HL-60 (cell line): Measurements from ENCODE around the gene NSUN2.

Source experiments
- DNase-seq, 2 experiments: peaks; one replicate each; pipeline ENCODE4 v3.0.0-alpha.2; 2010 to 2020; ENCODE audit warnings: low read depth in 1 of 2, low spot score in 1 of 2
- H3K27ac ChIP-seq: fragments of 250-450 bp; sonication (Bioruptor Pico); replicated peaks from 2 replicates; pipeline ENCODE4 v1.5.1; 2020; ENCODE audit warnings: mild to moderate bottlenecking, moderate library complexity
- H3K27me3 ChIP-seq: fragments of 250-450 bp; sonication (Bioruptor Pico); 2 replicates; pipeline ENCODE4 v1.5.1; 2021; ENCODE audit warnings: mild to moderate bottlenecking, moderate library complexity; ENCODE audit not compliant: insufficient read depth, poor library complexity, severe bottlenecking
- H3K4me3 ChIP-seq: replicated peaks from 2 replicates; pipeline ENCODE4 v1.5.1; 2011; ENCODE audit warnings: mild to moderate bottlenecking, control low read depth, low read length; ENCODE audit not compliant: insufficient read depth
- GABPA ChIP-seq: IDR thresholded peaks from 2 replicates; pipeline ENCODE4 v1.6.1; 2012; ENCODE audit warnings: low read depth
- POLR2AphosphoS5 ChIP-seq: IDR thresholded peaks from 2 replicates; pipeline ENCODE4 v1.6.1; 2012; ENCODE audit warnings: low read depth
- SPI1 ChIP-seq: IDR thresholded peaks from 2 replicates; pipeline ENCODE4 v1.6.1; 2012; ENCODE audit warnings: low read depth, mild to moderate bottlenecking, borderline replicate concordance
- TF ChIP-seq, protein P1 (sequence below): IDR thresholded peaks from 2 replicates; pipeline ENCODE4 v1.6.1; 2012; ENCODE audit warnings: low read depth; ENCODE audit not compliant: insufficient replicate concordance
- TF ChIP-seq, protein P2 (sequence below): IDR thresholded peaks from one replicate; pipeline ENCODE4 v1.5.1; 2011; ENCODE audit warnings: low read length, control low read depth, inconsistent platforms; ENCODE audit not compliant: insufficient read depth

NSUN2 gene

DNA sequence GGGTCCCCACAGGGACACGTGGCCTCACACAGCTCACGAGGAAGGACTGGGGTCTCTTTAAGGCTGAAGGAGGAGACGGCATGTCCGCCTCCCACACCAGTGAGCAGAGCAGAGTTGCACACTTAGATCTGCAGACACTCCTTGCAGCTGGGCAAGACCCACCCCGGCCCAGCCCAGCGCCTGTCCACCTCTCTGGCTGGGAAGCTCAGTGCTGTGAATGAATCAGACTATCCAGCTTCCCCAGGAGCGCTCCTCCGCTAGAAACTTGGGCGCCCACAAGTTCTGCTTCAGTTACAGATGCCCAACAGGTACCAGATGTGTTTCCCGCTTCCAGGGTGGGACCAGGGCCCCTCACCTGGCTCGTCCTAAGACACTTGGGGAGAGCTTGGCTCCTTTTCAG is 78.9 kb downstream of the NSUN2 start:
- DNase-seq: no peak
- Histone ChIP-seq H3K27ac (no peak overlapping the region), H3K27me3 (no peaks in the 10 kb centered on the region), H3K4me3 (no peak overlapping the region)
- TF ChIP-seq SPI1 (no peak), POLR2AphosphoS5 (no peak), GABPA (no peak)
- TF ChIP-seq, protein P1, sequence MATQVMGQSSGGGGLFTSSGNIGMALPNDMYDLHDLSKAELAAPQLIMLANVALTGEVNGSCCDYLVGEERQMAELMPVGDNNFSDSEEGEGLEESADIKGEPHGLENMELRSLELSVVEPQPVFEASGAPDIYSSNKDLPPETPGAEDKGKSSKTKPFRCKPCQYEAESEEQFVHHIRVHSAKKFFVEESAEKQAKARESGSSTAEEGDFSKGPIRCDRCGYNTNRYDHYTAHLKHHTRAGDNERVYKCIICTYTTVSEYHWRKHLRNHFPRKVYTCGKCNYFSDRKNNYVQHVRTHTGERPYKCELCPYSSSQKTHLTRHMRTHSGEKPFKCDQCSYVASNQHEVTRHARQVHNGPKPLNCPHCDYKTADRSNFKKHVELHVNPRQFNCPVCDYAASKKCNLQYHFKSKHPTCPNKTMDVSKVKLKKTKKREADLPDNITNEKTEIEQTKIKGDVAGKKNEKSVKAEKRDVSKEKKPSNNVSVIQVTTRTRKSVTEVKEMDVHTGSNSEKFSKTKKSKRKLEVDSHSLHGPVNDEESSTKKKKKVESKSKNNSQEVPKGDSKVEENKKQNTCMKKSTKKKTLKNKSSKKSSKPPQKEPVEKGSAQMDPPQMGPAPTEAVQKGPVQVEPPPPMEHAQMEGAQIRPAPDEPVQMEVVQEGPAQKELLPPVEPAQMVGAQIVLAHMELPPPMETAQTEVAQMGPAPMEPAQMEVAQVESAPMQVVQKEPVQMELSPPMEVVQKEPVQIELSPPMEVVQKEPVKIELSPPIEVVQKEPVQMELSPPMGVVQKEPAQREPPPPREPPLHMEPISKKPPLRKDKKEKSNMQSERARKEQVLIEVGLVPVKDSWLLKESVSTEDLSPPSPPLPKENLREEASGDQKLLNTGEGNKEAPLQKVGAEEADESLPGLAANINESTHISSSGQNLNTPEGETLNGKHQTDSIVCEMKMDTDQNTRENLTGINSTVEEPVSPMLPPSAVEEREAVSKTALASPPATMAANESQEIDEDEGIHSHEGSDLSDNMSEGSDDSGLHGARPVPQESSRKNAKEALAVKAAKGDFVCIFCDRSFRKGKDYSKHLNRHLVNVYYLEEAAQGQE: no peak
- TF ChIP-seq, protein P2, sequence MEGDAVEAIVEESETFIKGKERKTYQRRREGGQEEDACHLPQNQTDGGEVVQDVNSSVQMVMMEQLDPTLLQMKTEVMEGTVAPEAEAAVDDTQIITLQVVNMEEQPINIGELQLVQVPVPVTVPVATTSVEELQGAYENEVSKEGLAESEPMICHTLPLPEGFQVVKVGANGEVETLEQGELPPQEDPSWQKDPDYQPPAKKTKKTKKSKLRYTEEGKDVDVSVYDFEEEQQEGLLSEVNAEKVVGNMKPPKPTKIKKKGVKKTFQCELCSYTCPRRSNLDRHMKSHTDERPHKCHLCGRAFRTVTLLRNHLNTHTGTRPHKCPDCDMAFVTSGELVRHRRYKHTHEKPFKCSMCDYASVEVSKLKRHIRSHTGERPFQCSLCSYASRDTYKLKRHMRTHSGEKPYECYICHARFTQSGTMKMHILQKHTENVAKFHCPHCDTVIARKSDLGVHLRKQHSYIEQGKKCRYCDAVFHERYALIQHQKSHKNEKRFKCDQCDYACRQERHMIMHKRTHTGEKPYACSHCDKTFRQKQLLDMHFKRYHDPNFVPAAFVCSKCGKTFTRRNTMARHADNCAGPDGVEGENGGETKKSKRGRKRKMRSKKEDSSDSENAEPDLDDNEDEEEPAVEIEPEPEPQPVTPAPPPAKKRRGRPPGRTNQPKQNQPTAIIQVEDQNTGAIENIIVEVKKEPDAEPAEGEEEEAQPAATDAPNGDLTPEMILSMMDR: no peak

DNA sequence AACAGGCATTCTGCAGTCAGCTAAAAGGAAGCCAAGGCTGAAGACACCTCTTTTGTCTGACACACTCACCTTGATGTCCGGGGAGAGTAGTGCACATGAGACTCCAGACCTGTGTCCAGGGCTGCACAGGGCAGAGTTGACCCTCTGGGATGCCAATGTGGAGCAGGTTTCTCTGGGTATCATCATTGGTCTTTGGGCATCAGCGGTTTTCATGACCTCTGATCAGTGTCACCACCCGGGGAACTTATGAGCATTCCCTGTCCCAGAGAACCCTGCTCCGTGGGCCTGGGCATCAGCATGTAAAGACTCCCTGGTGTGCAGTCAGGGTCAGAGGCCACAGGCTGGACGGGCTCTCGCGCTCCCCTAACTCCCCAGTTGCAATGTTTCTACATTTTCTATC is 80.2 kb downstream of the NSUN2 start:
- no peak overlapping the region for H3K4me3 ChIP-seq
- H3K27me3 ChIP-seq: no peaks in the 10 kb centered on the region
- no peak overlapping the region for H3K27ac ChIP-seq
- TF ChIP-seq GABPA (no peak), POLR2AphosphoS5 (no peak)
- TF ChIP-seq, protein P2: no peak
- DNase-seq: no peak

DNA sequence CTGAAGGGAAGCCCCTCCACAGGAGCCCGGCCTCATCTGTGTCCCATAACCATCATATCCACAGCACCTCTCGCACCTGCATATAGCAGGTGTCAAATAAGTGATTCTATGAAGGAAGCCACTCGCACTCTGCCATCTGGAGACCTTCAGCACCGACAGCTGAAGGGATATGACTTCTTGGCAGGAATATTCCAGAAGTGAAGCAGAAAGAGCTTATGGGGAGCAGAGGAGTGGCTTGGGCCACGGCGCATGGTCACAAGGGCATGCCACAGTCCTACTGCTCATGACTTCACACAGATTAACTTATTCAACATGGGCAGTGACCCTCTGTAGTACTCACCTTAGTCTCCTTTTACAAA is 80.9 kb downstream of the NSUN2 start:
- no peak overlapping the region for H3K27ac ChIP-seq
- TF ChIP-seq GABPA (no peak), SPI1 (no peak), POLR2AphosphoS5 (no peak)
- TF ChIP-seq, protein P2: no peak
- TF ChIP-seq, protein P1: no peak
- no peak overlapping the region for H3K4me3 ChIP-seq
- no peaks in the 10 kb centered on the region for H3K27me3 ChIP-seq
- no peak for DNase-seq

DNA sequence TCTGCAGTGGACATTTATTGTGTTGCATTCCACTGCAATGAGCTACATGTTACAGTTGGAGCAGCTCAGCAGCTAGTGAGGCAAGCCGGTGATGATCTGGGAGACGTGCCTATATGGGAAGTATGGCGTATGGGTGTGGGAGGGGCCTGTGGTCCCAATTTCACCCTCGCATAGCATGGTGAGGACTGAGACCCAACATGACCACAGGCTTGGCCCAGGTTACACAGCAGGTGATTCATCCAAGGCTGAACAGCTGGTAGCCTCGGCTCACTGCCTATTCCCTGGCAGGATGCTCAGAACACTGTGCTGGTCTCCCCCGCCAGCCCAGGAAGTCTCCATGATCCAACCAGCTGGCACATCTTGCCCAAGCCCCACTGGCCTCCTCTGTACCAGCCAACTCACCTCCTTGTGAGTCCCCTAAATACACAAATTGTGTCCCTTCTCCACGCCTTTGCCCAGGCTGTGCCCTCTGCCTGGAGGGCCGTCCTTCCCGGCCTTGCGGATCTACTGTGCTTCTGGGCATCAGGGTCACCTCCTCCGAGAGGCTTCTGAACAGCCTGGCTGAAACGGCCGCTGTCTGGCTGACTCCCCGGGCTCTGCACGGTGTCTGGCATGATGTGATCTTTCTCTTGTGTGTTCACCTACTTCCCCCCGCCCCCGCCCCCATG is 81.4 kb downstream of the NSUN2 start:
- H3K27me3 ChIP-seq: no peaks in the 10 kb centered on the region
- TF ChIP-seq, protein P1: no peak
- TF ChIP-seq GABPA (no peak), SPI1 (no peak), POLR2AphosphoS5 (no peak)
- TF ChIP-seq, protein P2: no peak
- H3K27ac ChIP-seq: no peak overlapping the region
- DNase-seq: no peak
- H3K4me3 ChIP-seq: no peak overlapping the region
